ENCODE results near the gene COL21A1.

The COL21A1 gene

GRCh38 chr6:56152611-56153010, 94.8 kb downstream of the COL21A1 start:
- H3K4me3 ChIP-seq (ENCODE audit: low read length), result no peak overlapping the region
- TF ChIP-seq, protein P1, sequence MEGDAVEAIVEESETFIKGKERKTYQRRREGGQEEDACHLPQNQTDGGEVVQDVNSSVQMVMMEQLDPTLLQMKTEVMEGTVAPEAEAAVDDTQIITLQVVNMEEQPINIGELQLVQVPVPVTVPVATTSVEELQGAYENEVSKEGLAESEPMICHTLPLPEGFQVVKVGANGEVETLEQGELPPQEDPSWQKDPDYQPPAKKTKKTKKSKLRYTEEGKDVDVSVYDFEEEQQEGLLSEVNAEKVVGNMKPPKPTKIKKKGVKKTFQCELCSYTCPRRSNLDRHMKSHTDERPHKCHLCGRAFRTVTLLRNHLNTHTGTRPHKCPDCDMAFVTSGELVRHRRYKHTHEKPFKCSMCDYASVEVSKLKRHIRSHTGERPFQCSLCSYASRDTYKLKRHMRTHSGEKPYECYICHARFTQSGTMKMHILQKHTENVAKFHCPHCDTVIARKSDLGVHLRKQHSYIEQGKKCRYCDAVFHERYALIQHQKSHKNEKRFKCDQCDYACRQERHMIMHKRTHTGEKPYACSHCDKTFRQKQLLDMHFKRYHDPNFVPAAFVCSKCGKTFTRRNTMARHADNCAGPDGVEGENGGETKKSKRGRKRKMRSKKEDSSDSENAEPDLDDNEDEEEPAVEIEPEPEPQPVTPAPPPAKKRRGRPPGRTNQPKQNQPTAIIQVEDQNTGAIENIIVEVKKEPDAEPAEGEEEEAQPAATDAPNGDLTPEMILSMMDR (conservative IDR thresholded peaks at IDR 0.05; ENCODE audit: low read depth, low read length), result no peak
- no peak for DNase-seq (ENCODE audit: low read depth)

GRCh38 chr6:56151609-56152224, 95.7 kb downstream of the COL21A1 start:
- no peak for DNase-seq (ENCODE audit: low read depth)
- TF ChIP-seq, protein P1 (conservative IDR thresholded peaks at IDR 0.05; ENCODE audit: low read depth, low read length), result no peak
- no peak overlapping the region for H3K4me3 ChIP-seq (ENCODE audit: low read length)

DNA sequence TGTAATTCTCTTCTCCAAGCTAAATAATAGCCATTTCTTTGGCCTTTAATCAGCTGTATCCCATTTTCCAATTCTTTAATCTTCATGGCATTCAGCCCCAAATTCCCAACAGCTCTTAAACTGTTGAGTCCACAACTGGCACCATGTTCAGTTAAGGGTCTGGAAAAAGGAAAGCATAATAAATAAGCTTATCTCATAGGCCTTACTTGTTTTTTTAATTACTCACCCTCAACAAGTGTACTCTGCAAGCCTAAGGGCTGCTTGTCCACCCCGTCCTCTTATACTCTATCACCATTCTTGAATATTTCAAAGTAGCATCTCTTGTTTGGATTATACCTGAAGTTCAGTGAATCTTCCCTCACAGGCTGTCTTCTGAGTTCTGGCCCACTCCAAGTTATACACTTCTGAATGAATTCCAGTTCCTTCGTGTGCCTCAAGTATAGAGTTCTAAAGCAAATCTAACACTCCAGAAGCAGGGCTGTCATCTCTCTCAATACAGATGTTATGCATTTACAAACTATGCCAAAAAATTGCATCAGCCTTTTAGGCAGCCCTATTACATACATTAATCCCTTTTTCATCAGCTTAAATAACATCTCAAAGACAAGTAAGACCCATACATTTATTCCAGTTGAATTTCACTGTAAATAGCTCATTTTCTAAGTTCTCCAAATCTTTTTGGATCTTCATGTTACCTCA, 98.7 kb downstream of the COL21A1 start:
- H3K4me3 ChIP-seq (ENCODE audit: low read length), result no peak overlapping the region
- TF ChIP-seq, protein P1 (conservative IDR thresholded peaks at IDR 0.05; ENCODE audit: low read depth, low read length), result no peak
- DNase-seq (ENCODE audit: low read depth), result no peak

- TF ChIP-seq, protein P1 (conservative IDR thresholded peaks at IDR 0.05; ENCODE audit: low read depth, low read length), result no peak
- no peak for DNase-seq (ENCODE audit: low read depth)
- no peak overlapping the region for H3K4me3 ChIP-seq (ENCODE audit: low read length)
Observed at GRCh38 chr6:56147766-56148165, 99.6 kb downstream of the COL21A1 start.

DNA sequence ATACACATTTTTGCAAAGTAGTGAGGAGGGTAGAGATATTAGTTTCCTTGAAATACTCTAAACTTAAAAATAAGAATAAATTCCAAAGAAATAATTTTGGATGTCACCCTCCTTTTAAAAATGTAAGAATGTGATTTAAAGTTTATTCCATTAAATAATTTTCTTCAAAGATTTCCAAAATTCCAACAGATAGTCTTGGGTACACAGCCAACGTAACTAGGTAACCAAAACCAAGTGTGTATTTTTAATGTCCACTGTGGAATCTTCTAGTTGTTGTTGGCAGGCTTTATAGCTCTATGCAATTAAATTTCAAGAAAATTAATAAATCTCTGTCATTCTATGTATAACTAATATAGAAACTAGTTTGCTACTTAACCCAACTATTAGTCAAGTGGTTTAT, 101.3 kb downstream of the COL21A1 start:
- TF ChIP-seq, protein P1 (conservative IDR thresholded peaks at IDR 0.05; ENCODE audit: low read depth, low read length), result no peak
- H3K4me3 ChIP-seq (ENCODE audit: low read length), result no peak overlapping the region
- DNase-seq (ENCODE audit: low read depth), result no peak

DNA sequence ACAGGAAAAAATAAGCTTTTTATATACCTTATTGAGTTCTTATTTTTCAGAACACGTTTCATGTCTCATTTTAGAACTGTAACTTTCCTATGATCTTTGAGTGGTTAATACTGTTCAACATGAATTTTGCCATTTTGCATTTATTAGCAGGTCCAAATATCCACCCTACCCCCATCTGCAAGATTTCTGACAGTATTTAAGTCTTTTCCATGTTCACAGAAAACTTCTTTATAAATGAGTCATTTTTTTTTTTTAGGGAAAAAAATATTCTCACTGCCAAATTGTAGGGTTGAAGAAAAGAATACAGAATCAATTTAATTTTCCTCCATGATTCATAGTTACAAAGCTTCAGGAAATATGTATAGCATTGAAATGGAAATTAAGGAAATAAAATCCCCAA, 101.8 kb downstream of the COL21A1 start:
- no peak overlapping the region for H3K4me3 ChIP-seq (ENCODE audit: low read length)
- TF ChIP-seq, protein P1 (conservative IDR thresholded peaks at IDR 0.05; ENCODE audit: low read depth, low read length), result no peak
- no peak for DNase-seq (ENCODE audit: low read depth)
